CMK (cell line): ENCODE measurements around the gene CD3G.
"Not testable (repeated sequence)": the region's sequence is repeated elsewhere in the genome, so short reads cannot be mapped to it uniquely, and the experiment has no call there.

ENCODE experiments used
- DNase-seq: peaks from one replicate; pipeline ENCODE4 v3.0.0-alpha.2; 2010; ENCODE audit warnings: low read depth

Gene CD3G

DNA sequence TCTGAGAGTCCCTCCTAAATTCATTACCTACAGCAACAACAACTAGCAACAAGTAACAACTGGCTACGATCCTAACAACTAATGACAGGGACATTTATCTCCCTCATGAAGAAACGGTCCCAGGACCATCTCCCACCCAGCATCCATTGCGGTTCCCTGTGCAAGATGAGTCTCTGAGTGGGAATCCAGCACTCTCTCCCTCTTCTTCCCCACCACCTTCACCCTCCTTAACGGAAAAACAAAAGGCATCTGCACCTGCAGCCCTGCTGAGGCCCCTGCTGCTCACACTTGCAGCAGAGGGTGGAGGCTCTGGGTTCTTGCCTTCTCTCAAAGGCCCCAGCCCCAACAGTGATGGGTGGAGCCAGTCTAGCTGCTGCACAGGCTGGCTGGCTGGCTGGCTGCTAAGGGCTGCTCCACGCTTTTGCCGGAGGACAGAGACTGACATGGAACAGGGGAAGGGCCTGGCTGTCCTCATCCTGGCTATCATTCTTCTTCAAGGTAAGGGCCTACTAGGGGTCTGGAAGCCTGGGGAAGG lies at the start of gene CD3G:
Gene CD3G, plus strand, starts transcription at position 364 of the 535 bp plus-strand sequence. Its CDS starts 80 bp downstream, at position 444.
- DNase-seq: no peak

DNA sequence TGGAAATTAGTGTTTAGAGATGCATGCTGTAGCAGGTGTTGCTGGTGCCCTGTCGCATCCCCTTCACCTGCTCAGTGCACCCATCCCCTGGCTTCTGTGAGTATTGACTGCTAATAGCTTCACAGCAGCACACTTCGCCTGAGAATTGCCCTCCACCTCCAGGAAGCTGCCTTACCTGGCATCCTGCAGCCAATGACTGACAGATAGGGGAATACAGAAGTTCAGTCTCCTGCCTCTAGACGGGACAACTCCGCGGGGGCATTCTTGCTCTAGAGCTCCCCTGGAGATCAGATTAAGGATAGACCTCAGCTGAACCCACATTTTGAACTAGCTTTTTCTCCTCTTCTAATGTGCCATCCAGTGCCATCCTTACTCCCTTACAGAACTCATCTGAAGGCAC lies 48.9 kb upstream of the CD3G start:
- no peak for DNase-seq

DNA sequence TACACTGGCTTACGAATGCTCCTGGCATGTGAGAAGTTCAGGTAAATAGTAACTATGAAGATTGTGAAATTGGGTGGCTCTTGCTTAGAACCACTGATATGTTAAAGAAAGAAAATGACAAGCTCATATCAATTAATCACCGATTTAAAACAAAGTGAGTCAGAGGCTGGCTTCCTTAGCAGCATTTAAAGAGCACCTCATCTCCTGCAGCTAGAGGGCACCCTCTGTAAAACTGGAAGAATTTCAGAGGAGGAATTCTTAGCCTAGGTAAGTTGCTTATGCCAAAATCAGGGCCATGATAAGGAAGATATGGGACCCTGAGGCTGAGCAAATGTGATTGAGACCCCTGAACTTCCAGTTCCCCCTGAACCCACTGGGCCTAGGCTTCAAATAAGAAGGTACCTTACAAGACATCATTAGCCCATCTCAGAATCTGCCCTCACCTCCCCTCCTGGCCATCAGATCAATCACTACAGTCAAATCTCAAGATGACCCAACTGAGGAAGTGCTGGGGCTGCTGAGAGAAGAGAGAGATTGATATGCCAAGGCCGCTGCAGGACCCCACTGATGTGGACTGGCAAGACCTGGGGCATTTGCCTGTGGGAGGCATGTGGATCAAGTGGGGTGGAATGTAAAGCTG lies 48.2 kb upstream of the CD3G start:
- DNase-seq: no peak

DNA sequence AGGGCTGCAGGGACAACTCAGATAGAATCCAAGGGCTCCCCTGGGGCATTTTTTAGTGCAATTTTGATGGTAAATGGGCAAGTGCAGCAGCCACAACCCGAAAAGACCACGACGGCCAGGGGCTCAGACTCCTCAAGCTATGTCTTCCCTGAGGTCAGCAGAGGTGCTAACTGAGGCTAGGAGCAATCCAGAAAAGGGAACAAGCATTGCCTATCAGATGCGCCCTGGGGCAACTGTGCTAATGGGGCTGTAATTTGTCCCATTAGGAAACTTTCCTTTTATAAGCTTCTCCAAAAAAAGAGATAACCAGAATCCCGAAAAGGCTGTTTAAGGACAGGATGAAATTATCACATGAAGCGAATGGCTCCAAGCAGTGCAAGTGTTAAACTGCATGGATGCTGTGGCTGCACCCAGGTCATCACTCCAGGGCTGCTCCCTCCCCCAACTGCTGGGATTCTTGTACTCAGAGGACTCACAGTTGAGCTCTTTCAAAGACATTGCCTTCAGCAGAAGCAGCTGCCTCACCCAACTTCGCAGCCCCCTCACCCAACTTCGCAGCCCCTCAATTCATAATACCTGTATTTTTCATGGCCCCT lies 42.4 kb upstream of the CD3G start:
- no peak for DNase-seq

DNA sequence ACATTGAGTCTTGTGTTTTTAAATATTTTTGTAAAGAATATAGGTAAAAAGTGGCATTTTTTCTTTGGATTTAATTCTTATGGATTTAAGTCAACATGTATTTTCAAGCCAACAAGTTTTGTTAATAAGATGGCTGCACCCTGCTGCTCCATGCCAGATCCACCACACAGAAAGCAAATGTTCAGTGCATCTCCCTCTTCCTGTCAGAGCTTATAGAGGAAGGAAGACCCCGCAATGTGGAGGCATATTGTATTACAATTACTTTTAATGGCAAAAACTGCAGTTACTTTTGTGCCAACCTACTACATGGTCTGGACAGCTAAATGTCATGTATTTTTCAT lies 39.9 kb upstream of the CD3G start:
- no peak for DNase-seq

DNA sequence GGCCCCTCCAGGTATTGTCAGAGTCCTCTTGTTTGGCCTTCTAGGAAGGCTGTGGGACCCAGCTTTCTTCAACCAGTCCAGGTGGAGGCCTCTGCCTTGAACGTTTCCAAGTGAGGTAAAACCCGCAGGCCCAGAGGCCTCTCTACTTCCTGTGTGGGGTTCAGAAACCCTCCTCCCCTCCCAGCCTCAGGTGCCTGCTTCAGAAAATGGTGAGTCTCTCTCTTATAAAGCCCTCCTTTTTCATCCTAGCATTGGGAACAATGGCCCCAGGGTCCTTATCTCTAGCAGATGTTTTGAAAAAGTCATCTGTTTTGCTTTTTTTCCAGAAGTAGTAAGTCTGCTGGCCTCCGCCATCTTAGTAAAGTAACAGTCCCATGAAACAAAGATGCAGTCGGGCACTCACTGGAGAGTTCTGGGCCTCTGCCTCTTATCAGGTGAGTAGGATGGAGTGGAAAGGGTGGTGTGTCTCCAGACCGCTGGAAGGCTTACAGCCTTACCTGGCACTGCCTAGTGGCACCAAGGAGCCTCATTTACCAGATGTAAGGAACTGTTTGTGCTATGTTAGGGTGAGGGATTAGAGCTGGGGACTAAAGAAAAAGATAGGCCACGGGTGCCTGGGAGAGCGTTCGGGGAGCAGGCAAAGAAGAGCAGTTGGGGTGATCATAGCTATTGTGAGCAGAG lies 39.4 kb upstream of the CD3G start, which contains the start of gene CD3E:
Gene CD3E, plus strand, starts transcription at position 163 of the 681 bp plus-strand sequence. Its CDS starts 223 bp downstream, at position 386.
- no peak for DNase-seq

DNA sequence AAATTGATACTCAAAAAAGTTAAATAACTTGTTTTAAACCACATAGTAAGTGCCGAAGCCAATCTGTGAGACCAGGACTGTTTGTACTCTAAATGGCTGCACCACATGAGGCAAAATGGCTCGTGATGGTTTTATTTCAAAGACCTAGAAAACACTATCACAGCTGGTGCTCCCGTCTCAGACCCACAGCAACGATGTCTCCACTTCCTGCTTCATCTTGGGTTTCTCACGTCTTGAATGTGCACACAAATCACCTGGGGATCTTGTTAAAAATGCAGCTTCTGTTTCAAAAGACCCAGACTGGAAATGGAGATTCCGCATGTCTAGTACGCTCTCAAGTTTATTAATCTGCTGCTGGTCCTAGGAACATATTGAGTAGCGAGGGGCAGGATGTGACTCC lies 38.4 kb upstream of the CD3G start:
- DNase-seq: no peak

DNA sequence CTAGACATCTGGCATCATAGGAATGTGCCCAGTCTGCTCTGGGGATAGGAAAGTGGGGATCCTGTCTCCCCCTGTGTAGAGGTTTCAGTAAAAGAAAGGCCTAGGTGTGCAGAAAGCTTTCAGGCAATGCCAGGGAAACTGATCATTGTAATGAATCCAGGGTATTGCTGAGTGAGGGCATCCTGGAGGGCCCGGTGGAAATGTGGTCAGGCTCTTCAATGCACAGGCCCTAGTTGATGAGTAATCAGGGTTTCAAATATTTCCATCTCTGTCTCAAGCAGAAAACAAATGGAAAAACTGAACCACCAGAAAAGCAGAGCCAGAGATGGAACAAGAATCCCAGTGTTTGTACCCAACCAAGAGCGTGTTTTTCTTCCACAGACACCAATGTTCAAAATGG lies 37.6 kb upstream of the CD3G start:
- no peak for DNase-seq

DNA sequence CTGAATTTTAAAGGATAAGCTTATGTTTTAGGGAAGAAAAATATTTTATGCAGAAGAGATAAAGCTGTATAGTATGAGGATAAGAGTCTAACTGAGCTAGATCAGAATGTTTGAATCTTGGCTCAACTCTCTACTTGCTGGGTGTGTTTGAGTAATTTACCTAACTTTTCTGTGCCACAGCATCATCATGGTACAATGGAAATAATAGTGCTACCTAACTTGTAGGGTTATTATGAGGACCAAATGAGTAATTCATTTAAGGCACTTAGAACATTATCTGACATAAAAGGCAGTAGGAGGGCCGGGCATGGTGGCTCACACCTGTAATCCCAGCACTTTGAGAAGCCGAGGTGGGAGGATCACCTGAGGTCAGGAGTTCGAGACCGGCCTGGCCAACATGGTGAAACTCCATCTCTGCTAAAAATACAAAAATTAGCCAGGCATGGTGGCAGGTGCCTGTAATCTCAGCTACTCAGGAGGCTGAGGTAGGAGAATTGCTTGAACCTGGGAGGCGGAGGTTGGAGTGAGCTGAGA lies 35.1 kb upstream of the CD3G start:
- not testable (repeated sequence) for DNase-seq

DNA sequence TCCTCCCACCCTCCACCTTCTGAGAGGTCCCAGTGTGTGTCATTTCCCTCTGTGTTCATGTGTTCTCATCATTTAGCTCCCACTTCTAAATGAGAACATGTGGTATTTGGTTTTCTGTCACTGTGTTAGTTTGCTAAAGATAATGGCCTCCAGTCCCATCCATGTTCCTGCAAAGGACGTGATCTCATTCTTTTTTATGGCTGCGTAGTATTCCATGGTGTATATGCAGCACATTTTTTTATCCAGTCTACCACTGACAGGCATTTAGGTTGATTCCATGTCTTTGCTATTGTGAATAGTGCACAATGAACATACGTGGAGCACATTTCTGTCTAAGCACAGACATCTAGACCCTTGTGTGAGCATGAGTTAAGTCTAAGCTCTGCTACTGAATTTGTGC lies 33.9 kb upstream of the CD3G start:
- DNase-seq: no peak

DNA sequence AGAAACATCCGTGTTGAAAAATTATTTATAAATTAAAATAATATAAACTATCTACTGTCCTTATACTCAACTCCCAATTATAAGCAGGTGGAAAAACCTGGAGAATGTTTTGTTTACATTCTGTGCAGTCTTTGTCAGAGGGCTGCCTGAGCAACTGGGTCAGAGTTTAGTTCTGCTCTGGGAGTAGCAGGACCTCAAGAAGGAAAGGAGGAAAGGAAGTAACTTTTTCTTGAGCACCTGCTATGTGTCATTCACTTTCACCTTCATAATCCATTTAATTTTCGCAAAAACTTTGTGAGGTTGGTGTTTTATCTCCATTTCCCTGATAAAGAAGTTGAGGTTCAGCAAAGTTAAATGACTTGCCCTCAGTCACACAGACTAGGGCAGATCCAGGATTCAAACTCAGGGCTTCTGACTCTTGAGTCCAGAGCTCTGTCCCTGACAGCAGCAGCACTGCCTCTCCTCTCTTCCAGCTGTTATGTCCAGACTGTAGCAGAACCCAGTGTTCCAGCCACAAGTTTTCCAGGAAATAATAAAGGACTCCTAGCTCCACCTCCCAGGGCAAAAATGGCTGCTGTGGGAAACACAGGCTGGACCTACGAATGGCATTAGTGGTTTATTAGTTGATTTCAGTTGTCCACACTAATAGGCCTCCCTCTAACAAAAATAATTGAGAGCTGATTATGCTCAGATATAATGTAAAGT lies 33.2 kb upstream of the CD3G start:
- DNase-seq: no peak

DNA sequence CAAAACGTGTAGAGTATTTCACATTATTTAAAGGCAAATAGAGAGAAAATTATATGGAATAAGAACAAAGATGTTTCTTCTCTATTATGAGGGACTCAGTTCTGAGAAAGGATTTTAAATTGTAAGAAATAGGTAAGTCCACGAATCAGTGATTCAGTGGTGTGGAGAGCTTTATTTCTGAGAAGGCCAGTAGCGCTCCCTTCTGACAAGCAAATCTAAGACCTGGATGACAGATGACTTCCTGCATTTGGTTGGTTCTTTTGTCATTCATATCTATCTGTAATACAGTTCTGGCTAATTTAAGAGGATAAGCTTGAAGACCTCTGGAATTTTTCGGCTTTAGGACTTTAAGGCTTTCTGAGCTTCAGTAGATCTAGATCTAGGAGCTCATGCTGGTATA lies 32.6 kb upstream of the CD3G start:
- no peak for DNase-seq

DNA sequence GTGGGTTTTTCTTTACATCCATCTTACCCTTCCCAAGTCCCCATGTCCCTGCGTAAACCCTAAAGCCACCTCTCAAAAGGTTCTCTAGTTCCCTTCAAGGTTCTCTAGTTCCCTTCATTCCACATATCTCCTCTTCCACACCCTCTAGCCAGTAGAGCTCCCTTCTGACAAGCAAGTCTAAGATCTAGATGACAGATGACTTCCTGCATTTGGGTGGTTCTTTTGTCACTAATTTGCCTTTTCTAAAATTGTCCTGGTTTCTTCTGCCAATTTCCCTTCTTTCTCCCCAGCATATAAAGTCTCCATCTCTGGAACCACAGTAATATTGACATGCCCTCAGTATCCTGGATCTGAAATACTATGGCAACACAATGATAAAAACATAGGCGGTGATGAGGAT lies 31.8 kb upstream of the CD3G start:
- DNase-seq: no peak

DNA sequence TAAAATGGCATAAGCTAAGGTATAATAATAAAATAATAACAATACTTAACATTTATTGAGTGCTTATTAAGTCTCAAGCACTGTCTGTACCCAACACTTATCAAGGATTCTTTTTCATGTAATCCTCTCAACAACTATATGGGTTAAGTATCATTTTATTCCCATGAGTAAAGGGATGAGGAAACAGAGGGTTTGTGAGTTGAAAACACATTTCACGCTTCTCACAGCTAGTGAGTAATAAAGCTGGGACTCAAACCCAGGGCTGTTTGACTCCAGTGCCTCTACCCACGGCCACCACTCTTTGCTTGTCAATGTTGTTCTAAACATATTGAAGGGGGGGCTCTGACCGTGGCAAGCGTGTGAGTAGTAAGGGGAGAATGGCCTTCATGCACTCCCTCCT lies 30.9 kb upstream of the CD3G start:
- DNase-seq: no peak

DNA sequence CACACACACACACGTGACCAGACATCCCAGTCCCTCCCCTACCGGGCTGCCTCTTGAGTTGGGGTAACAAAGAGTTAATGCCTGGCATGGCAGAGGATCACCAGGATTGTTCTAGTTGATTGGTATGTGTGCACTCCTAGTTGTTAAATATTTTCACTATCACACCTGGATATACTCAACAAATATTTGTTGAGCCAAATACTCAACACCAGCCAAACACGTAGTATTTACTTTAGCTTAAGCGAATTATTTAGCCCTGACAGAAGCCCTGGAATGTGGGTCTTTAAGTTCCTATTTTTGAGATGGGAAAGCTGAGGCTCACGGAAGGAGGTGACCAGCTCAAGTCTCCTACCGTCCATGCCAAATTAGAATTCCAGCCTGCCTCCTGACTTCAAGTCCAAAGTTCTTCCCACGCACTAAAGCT lies 29.1 kb upstream of the CD3G start:
- DNase-seq: no peak

DNA sequence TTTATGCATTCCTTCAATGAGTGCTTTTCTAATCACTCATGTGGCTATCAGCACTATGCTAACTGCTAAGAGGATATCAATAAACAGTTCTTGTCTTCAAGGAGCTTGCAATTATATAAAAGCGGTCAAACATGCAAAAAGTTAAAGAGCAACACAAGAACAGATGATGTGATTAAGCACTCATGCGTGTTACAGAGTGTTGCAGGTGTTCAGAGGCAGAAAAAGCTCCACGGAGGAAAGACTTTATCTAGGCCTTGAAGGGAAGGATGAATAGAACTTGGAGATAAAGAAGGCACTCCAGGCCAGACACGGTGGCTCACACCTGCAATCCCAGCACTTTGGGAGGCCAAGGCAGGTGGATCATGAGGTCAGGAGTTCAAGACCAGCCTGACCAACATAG lies 26.0 kb upstream of the CD3G start:
- no peak for DNase-seq

DNA sequence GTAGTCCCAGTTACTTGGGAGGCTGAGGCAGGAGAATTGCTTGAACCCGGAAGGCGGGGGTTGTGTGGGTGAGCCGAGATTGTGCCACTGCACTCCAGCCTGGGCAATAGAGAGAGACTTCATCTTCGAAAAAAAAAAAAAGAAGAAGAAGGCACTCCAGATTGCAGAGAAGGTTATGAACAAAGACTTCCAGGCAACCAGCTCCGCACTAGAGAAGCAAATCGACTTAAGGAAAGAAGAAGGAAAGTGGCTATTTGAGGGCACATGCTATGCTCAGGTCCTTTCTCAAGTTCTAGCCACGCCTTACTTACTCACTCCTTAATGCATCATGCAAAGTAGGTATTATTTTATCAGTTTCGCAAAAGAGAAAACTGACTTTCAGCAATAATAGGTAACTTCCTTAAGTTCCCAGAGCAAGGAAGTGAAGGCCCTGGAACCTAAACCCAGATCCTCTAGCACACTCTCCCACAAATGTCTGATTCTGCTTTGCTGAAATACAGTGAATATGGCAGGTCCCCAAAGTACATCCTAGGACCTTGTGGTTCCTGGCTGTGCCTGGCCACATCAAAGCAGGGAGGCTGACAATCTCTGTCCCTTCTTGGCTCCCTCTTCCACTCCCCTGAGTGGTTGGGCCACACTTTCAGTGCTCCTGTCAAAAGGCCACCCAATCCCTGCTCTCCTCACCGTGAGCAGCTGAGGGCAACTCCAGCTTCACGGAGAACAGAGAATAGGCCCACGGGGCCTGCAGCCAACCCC lies 25.4 kb upstream of the CD3G start:
- no peak for DNase-seq

DNA sequence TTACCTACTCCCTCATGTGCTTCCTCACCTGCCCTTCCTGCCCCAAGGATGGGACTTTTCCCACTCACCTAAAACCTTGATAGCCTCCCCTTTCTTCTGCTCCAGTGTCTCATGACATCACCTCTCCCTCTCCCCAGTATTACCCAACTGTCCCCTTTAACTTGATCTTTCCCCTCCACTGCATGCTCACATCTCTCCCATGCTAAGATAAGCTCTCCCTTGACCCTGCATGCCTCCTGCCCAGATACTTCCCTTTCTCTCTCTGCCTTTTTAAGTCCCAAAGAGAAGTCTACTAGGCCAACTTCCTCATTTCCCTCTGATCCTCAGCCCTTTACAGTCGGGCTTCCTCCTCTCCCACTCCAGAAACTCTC lies 24.8 kb upstream of the CD3G start:
- no peak for DNase-seq

DNA sequence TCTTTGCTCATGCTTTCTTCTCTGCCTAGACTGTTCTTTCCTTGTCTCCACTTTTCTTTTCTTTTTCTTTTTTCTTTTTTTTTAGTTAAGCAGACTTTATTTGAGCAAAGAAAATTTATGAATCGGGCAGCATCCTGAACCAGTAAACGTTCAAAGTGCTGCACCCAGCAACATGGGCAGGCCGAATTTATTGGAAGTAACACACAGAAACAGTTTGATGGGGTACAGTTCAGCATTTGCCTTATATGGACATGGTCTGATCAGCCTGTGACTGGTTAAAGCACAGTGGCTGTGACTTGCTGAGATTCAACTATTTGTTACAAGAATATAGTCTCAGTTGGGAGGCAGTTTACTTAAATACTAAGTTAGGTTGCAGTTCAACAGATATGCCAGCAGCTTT lies 23.6 kb upstream of the CD3G start:
- no peak for DNase-seq

DNA sequence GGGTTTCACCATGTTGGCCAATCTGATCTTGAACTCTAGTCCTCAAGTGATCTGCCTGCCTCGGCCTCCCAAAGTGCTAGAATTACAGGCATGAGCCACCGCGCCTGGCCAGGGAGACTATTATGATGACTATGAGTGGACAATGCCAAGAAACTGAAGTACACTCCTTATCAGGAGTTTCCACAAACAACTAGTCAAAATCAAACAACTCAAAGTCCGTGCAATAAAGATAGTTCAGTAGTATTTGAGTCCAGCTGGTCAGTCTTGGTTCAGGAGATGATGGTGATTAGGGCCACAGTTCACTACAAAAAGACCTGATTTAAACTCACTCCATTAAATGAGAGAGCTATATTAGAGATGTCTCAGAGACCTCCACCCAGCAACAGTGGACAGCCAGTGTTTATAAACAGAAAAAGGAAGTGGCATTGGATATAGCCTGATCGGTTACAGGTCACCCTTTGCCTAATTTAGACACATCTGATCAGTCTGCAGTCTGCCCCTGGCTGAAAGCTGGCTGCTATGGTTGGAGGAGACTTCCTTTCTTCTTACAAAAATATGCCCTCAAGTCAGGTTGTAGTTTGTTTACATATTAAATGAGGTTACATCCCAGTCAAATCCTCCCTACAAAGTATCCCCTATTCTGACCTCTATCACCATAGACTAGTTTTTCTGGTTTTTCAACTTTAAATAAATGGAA lies 22.6 kb upstream of the CD3G start:
- DNase-seq: no peak

DNA sequence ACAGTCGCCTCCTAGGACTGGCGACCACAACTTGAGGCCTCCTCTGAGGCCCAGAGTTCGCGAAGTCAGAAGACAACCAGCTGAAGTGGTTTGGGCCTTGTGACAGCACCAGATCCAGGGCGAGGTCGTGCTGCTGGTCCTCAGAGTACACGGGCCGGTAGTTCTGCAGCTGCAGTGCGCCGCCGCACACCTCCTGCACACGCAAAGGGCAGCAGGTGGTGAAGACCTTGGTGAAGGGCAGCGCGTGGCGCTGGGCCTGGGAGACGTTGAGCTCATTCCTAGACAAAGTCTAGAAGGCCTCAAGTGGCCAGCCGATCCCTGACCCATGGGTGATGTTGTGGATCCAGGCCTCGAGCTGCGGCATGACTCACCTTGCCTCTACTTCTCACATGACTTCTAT lies 21.4 kb upstream of the CD3G start:
- no peak for DNase-seq
